ENCODE data around the gene OR6C68. TPM values are rescaled to one million over a fixed set of nuclear protein-coding genes. Genes with fewer than 3 reads are reported as not detected.
"Not testable (repeated sequence)": the region's sequence is repeated elsewhere in the genome, so short reads cannot be mapped to it uniquely, and the experiment has no call there.

Gene OR6C68
- total and polyA plus RNA-seq, 4 donors: not detected

GRCh38 chr12:55484284-55484683, 7.9 kb upstream of the OR6C68 start:
- not testable (repeated sequence) for H3K27me3 ChIP-seq (ENCODE audit: control insufficient read depth in 4 of 4, insufficient read depth in 4 of 4, low read length in 3 of 4); H3K36me3 ChIP-seq (ENCODE audit: control insufficient read depth in 4 of 4, insufficient read depth in 3 of 4, low read depth in 1 of 4, low read length in 3 of 4); H3K9me3 ChIP-seq (ENCODE audit: control insufficient read depth in 4 of 4, low read length in 3 of 4); DNase-seq (ENCODE audit: low spot score); H3K4me1 ChIP-seq (ENCODE audit: control insufficient read depth in 4 of 4, insufficient read depth in 4 of 4, low read length in 3 of 4); H3K9ac ChIP-seq (ENCODE audit: low read depth in 1 of 2, low read length in 2 of 2); H3K4me3 ChIP-seq (ENCODE audit: low read depth in 1 of 3, low read length in 3 of 3); H3K27ac ChIP-seq (ENCODE audit: low read depth in 1 of 2, low read length in 2 of 2)
- WGBS: 65% methylated on average over 11 of the region's 13 CpGs

DNA sequence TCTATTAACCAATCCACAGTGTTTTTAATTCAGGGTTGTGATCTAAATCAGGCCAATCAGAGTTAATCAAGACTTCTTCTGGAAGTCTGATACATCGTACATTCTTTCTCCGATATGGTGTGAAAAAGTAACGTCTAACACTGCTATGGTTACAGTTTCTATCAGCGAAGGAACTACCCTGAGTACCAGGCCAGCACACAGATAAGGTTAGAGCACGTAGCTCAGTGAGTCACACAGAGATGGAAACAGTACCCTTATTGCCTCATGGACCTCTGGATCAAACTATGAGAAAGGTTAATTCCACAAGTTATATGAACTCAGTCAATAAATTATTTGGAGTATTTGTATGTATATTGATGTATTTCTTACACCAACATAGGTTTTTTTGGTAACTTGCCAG, 3.3 kb downstream of the OR6C68 start:
- Histone ChIP-seq H3K9ac (ENCODE audit: low read depth in 1 of 2, low read length in 2 of 2) (no peak overlapping the region), H3K9me3 (ENCODE audit: control insufficient read depth in 4 of 4, low read length in 3 of 4) (no peaks in the 10 kb centered on the region), H3K27me3 (ENCODE audit: control insufficient read depth in 4 of 4, insufficient read depth in 4 of 4, low read length in 3 of 4) (peaks cover 0 to 2% (median 0%) of the 10 kb centered on the region in 4 donors), H3K27ac (ENCODE audit: low read depth in 1 of 2, low read length in 2 of 2) (no peak overlapping the region), H3K4me1 (ENCODE audit: control insufficient read depth in 4 of 4, insufficient read depth in 4 of 4, low read length in 3 of 4) (no peaks in the 10 kb centered on the region), H3K36me3 (ENCODE audit: control insufficient read depth in 4 of 4, insufficient read depth in 3 of 4, low read depth in 1 of 4, low read length in 3 of 4) (no peaks in the 10 kb centered on the region), H3K4me3 (ENCODE audit: low read depth in 1 of 3, low read length in 3 of 3) (no peak overlapping the region)
- WGBS: 88% methylated on average over 5 of the region's 5 CpGs
- DNase-seq (ENCODE audit: low spot score): no peak
- TF ChIP-seq RXRA (IDR thresholded peaks at IDR 0.05): no peak
- TF ChIP-seq YY1 (IDR thresholded peaks at IDR 0.05): no peak
- no peak for TF ChIP-seq JUND (IDR thresholded peaks at IDR 0.05)
- TF ChIP-seq FOXA2 (IDR thresholded peaks at IDR 0.05): no peak
- no peak for TF ChIP-seq GABPA (IDR thresholded peaks at IDR 0.05 in 1 of 2, conservative IDR thresholded peaks at IDR 0.05 in 1 of 2)
- TF ChIP-seq RAD21 (IDR thresholded peaks at IDR 0.05): no peak
- no peak for TF ChIP-seq HNF4A (conservative IDR thresholded peaks at IDR 0.05)
- TF ChIP-seq EGR1 (IDR thresholded peaks at IDR 0.05; ENCODE audit: low read depth in 2 of 2): no peak
- TF ChIP-seq TAF1 (conservative IDR thresholded peaks at IDR 0.05): no peak
- TF ChIP-seq SP1 (IDR thresholded peaks at IDR 0.05): no peak
- TF ChIP-seq, protein P1, sequence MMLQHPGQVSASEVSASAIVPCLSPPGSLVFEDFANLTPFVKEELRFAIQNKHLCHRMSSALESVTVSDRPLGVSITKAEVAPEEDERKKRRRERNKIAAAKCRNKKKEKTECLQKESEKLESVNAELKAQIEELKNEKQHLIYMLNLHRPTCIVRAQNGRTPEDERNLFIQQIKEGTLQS (IDR thresholded peaks at IDR 0.05): no peak
- TF ChIP-seq NR2F2 (IDR thresholded peaks at IDR 0.05): no peak
- no peak for TF ChIP-seq ZBTB33 (IDR thresholded peaks at IDR 0.05)
- TF ChIP-seq FOXA1 (IDR thresholded peaks at IDR 0.05): no peak
- TF ChIP-seq, protein P2, sequence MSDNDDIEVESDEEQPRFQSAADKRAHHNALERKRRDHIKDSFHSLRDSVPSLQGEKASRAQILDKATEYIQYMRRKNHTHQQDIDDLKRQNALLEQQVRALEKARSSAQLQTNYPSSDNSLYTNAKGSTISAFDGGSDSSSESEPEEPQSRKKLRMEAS (IDR thresholded peaks at IDR 0.05): no peak
- no peak for TF ChIP-seq REST (IDR thresholded peaks at IDR 0.05)
- TF ChIP-seq HNF4G (IDR thresholded peaks at IDR 0.05): no peak

All from liver (tissue), 9 donors.